ENCODE results near the gene LRP1.

LRP1 gene

DNA sequence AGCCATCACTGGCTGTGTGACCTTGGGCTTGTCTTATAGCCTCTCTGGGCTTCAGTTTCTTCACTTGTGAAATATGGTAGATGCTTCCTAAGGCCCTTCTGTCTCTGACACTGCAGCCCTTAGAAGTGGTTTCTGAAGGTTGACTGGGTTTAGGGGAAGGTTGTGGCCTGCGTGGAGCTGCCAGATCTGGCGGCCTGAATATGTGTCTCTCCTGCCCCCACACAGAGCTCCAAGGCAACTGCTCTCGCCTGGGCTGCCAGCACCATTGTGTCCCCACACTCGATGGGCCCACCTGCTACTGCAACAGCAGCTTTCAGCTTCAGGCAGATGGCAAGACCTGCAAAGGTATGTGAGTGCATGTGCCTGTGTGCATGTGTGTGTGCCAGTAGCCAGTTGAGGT lies 15.2 kb downstream of the LRP1 start:
- Histone ChIP-seq H3K4me1 (ENCODE audit: control insufficient read depth, insufficient read depth, low read length) (peaks cover 97% of the 10 kb centered on the region), H3K4me3 (ENCODE audit: low read length) (no peak overlapping the region), H3K27me3 (replicated peaks; ENCODE audit: control insufficient read depth, insufficient read depth, low read length) (no peaks in the 10 kb centered on the region), H3K36me3 (ENCODE audit: control insufficient read depth, insufficient read depth, low read length, severe bottlenecking) (peaks cover 97% of the 10 kb centered on the region), H3K9me3 (ENCODE audit: control insufficient read depth, low read length) (no peaks in the 10 kb centered on the region), H3K9ac (ENCODE audit: low read length) (peak overlapping the region; percentile 89)
- no peak for DNase-seq (ENCODE audit: low read depth)

DNA sequence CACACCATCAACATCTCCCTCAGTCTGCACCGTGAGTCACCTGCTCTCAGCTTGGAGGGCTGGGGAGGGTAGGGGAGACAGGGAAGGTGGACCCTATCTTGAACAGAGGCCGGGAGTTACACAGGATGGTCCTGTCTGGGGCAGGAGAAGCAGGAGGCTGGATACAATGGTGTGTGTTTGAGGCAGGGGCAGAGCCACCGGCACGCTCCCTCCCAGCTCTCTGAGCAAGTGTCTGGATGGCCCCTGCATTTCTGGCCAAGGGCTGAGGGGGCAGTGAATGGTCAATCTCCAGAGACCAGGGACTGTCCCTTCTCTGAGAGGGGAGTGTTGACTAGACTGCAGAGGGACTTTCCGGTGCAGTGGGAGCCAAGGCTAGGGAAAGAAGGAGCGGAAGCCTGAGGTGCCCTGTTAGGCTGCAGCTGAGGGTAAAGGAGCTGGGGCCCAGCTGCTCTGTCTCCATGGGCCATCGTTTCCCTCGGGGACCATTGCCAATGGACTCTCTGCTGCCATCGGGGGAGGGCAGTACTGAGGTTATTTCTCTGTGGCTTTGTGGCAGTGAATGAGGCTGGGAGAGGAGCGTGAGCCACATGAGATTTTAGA lies 17.3 kb downstream of the LRP1 start:
- no peaks in the 10 kb centered on the region for H3K27me3 ChIP-seq (replicated peaks; ENCODE audit: control insufficient read depth, insufficient read depth, low read length)
- peaks cover 88% of the 10 kb centered on the region for H3K36me3 ChIP-seq (ENCODE audit: control insufficient read depth, insufficient read depth, low read length, severe bottlenecking)
- no peak for DNase-seq (ENCODE audit: low read depth)
- peak overlapping the region; percentile 89 for H3K9ac ChIP-seq (ENCODE audit: low read length)
- peak overlapping the region; percentile 43 for H3K4me3 ChIP-seq (ENCODE audit: low read length)
- peaks cover 97% of the 10 kb centered on the region for H3K4me1 ChIP-seq (ENCODE audit: control insufficient read depth, insufficient read depth, low read length)
- H3K9me3 ChIP-seq (ENCODE audit: control insufficient read depth, low read length): no peaks in the 10 kb centered on the region

DNA sequence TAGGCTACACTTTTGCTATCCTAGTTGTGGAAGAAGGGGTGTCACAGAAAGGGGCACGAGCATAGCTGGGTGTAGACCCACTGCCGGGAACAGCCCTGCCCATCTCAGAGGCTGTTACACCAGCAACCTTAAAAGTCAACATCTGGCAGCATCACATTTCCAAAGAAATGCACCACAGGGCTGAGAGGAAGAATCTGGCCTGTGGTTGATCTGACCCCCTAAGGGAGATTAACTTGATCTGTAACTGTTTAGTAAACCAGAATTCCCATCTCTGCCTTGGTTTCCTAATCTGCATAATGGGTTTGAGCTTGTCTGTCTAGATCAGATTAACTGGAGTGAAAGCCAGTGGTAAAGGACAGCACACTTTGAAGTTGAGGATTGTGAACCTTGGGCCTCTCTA lies 17.8 kb downstream of the LRP1 start:
- peak; percentile 60 for DNase-seq (ENCODE audit: low read depth)
- Histone ChIP-seq H3K4me3 (ENCODE audit: low read length) (peak overlapping the region; percentile 43), H3K36me3 (ENCODE audit: control insufficient read depth, insufficient read depth, low read length, severe bottlenecking) (peaks cover 87% of the 10 kb centered on the region), H3K9me3 (ENCODE audit: control insufficient read depth, low read length) (no peaks in the 10 kb centered on the region), H3K27me3 (replicated peaks; ENCODE audit: control insufficient read depth, insufficient read depth, low read length) (no peaks in the 10 kb centered on the region), H3K9ac (ENCODE audit: low read length) (peak overlapping the region; percentile 89), H3K4me1 (ENCODE audit: control insufficient read depth, insufficient read depth, low read length) (peaks cover 99% of the 10 kb centered on the region)

DNA sequence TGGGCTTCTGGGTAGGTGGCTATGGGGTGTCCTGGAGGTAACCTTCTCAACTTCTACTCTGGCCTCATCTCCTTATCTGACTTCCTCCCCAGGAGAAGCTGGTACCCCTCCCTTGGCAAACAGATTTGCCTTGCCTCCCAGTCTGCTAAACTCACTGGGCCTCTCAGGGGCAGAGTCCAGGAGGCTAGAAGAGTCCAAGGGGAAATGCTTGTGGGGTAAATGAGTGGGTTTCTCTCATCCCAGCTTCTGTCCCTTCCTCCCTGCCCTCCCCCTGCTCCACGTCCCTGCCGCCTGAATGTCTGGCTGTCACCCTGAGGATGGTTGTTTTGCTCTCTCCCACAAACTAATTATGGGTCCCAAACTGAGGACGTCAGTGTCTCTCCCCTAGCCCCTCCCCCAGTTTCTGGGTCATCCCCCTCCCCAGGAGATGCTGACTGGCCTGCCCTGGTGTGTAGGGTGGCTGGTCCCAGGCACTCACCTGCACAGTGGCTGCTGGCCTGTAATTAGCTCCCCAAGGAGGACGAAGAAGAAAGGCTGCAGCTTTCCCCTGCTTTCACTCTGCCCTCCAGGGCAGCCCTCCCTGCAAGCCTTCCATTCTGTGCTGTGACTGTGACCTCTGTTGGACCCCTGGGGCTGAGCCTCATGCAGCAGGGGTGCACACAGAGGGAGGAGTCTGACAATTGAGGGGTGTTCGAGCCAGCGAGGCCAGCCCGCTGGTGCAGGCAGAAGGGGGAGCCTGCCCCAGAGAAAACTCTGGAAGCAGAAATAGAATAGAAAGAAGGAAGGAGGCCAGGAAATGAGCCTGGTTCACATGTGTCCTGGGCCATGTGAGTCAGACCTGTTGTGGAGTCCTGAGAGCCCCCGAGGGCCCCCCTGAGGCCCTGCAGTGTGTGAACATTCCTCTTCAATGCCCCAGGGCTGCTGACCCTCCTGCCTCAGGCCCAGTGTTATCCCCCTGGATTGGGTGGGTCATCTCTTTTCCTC lies 19.0 kb downstream of the LRP1 start, which contains the start of gene LRP1-AS:
Gene LRP1-AS (minus strand): TSS at position 659 of the 984 bp plus-strand sequence.
- Histone ChIP-seq H3K36me3 (ENCODE audit: control insufficient read depth, insufficient read depth, low read length, severe bottlenecking) (peaks cover 76% of the 10 kb centered on the region), H3K9me3 (ENCODE audit: control insufficient read depth, low read length) (no peaks in the 10 kb centered on the region), H3K9ac (ENCODE audit: low read length) (peak within 1 kb of the TSS; percentile 89), H3K27me3 (replicated peaks; ENCODE audit: control insufficient read depth, insufficient read depth, low read length) (no peaks in the 10 kb centered on the region), H3K4me1 (ENCODE audit: control insufficient read depth, insufficient read depth, low read length) (peaks cover 99% of the 10 kb centered on the region), H3K4me3 (ENCODE audit: low read length) (peak within 1 kb of the TSS; percentile 53)
- peak; percentile 55 for DNase-seq (ENCODE audit: low read depth)

DNA sequence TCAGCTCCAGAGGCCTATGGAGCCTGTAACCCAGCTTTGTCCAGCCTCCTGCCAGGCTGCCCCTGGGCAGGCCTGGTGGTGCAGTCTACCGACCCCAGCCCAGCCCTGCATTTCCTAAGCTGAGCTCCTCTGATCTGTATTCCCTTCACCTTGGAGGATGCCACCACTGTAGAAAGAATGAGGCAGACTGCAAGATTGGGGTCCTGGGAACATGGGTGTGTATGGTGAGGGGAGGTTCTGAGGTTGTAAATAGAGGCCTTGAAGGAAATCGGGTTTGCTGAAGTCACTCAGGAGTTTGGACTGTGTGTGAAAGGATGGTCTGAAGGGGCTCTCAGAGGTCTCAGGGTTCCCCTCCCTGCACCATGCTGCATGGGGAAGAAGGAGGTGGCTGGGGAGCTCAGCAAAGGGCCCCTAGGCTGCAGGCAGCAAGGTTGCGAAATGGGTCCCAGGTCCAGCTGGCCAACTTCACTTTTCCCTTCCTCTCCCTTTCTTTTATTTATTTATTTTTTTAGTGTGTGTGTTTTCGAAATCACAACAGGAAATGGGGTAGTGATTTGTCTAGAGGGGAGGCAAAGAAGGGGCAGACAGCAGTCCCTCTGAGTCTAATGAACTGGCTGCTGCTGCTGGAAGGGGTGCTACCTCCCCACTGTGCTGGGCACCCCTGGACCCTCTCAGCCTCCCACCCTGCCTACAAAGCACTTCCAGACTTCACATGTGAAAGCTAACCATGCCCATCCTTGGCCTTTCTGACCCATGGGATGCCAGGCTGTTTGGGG lies 20.4 kb downstream of the LRP1 start:
- H3K4me1 ChIP-seq (ENCODE audit: control insufficient read depth, insufficient read depth, low read length): peaks cover 99% of the 10 kb centered on the region
- DNase-seq (ENCODE audit: low read depth): peak; percentile 92
- no peaks in the 10 kb centered on the region for H3K27me3 ChIP-seq (replicated peaks; ENCODE audit: control insufficient read depth, insufficient read depth, low read length)
- peak overlapping the region; percentile 89 for H3K9ac ChIP-seq (ENCODE audit: low read length)
- peak overlapping the region; percentile 60 for H3K4me3 ChIP-seq (ENCODE audit: low read length)
- no peaks in the 10 kb centered on the region for H3K9me3 ChIP-seq (ENCODE audit: control insufficient read depth, low read length)
- peaks cover 69% of the 10 kb centered on the region for H3K36me3 ChIP-seq (ENCODE audit: control insufficient read depth, insufficient read depth, low read length, severe bottlenecking)

DNA sequence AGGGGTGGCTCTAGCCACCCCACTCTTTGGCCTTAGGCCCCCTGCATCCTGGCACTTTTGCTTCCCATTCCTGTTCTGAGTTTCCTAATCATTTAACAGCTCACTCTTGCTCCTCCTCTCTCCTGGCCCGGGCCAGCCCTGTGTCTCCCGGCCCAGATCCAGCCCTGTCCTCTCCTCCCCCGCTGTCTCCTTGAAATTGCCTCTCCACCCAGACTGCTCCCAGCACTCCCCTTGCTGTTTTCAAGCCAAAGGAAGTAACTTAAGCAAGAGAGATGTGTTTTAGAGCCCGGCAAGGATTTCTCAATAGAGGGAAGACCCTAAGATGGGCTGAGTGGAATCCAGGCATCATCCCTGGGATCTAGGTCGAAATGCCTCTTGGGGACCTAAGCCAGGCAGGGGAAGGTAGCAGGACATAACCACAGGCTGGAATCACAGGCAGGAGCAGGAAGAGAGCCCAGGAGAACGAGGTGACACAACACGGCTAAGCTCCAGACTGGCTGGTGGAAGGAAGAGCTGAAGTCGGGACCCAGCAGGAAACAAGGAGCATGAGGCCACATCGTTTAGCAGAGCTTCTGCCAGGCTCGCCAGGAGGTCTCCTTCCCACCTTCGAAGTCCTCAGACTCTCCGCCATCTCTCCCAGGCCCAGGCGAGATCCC lies 21.1 kb downstream of the LRP1 start:
- H3K4me1 ChIP-seq (ENCODE audit: control insufficient read depth, insufficient read depth, low read length): peaks cover 99% of the 10 kb centered on the region
- peak overlapping the region; percentile 60 for H3K4me3 ChIP-seq (ENCODE audit: low read length)
- peaks cover 69% of the 10 kb centered on the region for H3K36me3 ChIP-seq (ENCODE audit: control insufficient read depth, insufficient read depth, low read length, severe bottlenecking)

DNA sequence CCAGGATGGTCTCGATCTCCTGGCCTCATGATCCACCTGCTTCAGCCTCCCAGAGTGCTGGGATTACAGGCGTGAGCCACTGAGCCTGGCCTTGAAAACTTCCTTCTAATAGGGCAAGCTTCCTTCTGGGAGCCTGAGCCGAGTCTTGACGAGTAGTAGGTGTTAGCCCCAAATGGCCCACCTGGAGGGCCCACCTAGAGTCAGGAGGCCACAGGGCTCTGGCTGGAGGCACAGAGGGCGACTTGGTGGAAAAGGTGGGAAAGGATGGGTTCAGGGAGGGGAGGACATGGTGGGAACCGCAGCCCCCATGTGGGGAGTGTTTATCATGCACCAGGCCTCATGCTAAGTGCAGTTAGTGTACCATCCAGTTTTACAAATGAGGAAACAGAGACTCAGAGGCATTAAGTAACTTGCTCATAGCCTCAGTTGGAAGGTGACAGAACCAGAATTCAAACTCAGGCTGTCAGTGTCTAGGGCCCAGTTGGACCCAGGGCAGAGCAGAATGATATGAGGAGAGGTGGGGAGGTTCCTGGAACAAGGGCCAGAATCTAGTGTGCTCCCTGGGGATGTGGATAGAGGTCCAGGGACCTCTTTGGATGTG lies 22.2 kb downstream of the LRP1 start:
- Histone ChIP-seq H3K36me3 (ENCODE audit: control insufficient read depth, insufficient read depth, low read length, severe bottlenecking) (peaks cover 69% of the 10 kb centered on the region), H3K9ac (ENCODE audit: low read length) (peak overlapping the region; percentile 91), H3K4me3 (ENCODE audit: low read length) (peak overlapping the region; percentile 54), H3K27me3 (replicated peaks; ENCODE audit: control insufficient read depth, insufficient read depth, low read length) (no peaks in the 10 kb centered on the region), H3K4me1 (ENCODE audit: control insufficient read depth, insufficient read depth, low read length) (peaks cover 99% of the 10 kb centered on the region), H3K9me3 (ENCODE audit: control insufficient read depth, low read length) (no peaks in the 10 kb centered on the region)
- DNase-seq (ENCODE audit: low read depth): no peak

More for the DNA sequence above, 21.1 kb downstream of the LRP1 start:
- H3K9ac ChIP-seq (ENCODE audit: low read length): peak overlapping the region; percentile 89
- no peaks in the 10 kb centered on the region for H3K27me3 ChIP-seq (replicated peaks; ENCODE audit: control insufficient read depth, insufficient read depth, low read length)
- no peaks in the 10 kb centered on the region for H3K9me3 ChIP-seq (ENCODE audit: control insufficient read depth, low read length)
- DNase-seq (ENCODE audit: low read depth): peak; percentile 86

DNA sequence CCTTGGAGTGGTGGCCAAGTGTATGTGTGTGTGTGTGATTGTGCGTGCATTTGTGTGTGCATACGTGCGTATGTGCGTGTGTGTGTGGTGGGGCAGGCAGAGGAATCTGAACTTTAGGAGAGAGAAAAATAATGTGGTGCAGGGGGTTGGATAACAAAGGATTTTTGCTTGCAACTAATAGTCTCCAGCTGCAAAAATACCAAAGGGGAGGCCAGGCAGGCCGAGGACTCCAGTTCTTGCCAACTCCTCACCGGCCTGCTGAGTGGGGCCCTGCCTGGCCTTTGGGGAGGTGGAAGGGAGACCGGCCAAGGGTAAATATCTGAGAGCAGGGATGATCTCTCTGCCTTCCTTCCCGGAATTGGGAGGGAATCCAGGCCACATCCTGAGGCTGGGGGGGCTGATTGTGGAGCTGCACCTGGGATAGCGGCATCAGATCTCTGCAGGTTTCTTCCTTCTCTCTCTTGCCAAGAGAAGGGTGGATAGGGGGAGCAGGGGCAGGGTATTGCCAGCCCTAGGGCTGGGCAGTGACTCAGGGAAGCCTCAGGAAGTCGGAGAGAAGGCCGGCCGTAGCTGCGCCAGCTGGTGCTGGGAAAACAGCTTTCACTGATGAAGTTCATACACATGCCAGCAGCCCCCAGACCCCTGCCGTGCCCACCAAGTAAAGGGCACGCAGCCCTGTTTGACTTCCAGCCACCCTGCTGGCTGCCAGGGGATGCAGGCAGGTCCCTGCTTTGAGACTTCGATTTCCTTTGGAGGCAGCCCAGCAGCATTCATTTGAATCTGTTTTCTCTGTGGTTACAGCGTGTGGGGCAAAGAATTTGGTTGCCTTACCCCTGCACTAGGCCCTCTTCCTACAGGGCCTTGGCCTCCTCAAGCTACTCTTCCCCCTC lies 23.7 kb downstream of the LRP1 start:
- Histone ChIP-seq H3K36me3 (ENCODE audit: control insufficient read depth, insufficient read depth, low read length, severe bottlenecking) (peaks cover 69% of the 10 kb centered on the region), H3K4me3 (ENCODE audit: low read length) (peak overlapping the region; percentile 54), H3K9ac (ENCODE audit: low read length) (peak overlapping the region; percentile 91), H3K9me3 (ENCODE audit: control insufficient read depth, low read length) (no peaks in the 10 kb centered on the region), H3K4me1 (ENCODE audit: control insufficient read depth, insufficient read depth, low read length) (peaks cover 97% of the 10 kb centered on the region), H3K27me3 (replicated peaks; ENCODE audit: control insufficient read depth, insufficient read depth, low read length) (no peaks in the 10 kb centered on the region)
- DNase-seq (ENCODE audit: low read depth): peak; percentile 89

DNA sequence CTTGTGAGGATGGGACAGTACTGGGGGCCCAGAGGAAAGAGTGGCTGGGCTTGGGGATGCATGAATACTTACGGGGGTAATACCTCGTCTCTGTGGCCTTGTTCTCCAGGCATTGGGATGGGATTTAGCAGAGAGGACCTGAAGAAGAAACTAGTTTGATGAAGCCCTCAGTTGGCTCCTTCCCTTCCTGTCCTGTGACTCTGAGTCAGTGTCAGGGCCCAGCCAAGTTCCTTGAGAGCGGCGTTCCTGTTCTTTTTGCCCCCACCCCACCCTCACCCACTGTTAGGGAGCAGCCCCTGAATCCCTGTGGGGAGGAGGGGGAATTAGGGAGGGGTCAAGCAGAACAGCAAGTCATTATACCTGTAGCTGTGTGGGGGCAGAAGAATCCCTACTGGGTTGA lies 24.4 kb downstream of the LRP1 start:
- DNase-seq (ENCODE audit: low read depth): peak; percentile 61
- Histone ChIP-seq H3K4me1 (ENCODE audit: control insufficient read depth, insufficient read depth, low read length) (peaks cover 97% of the 10 kb centered on the region), H3K9me3 (ENCODE audit: control insufficient read depth, low read length) (no peaks in the 10 kb centered on the region), H3K9ac (ENCODE audit: low read length) (peak overlapping the region; percentile 91), H3K36me3 (ENCODE audit: control insufficient read depth, insufficient read depth, low read length, severe bottlenecking) (peaks cover 69% of the 10 kb centered on the region), H3K27me3 (replicated peaks; ENCODE audit: control insufficient read depth, insufficient read depth, low read length) (no peaks in the 10 kb centered on the region), H3K4me3 (ENCODE audit: low read length) (peak overlapping the region; percentile 36)

All from adipocyte (in vitro differentiated cells).